IMR-90 (cell line): ENCODE data around the gene PGBD5. TPM values are rescaled to one million over a fixed set of nuclear protein-coding genes. Genes with fewer than 3 reads are reported as not detected.

ENCODE experiments used
- ATAC-seq: fragments of 200-7000 bp; cut with Tn5 transposase; 2 replicates; pipeline ENCODE4 v1.9.1; 2020; ENCODE audit warnings: low read depth, mild to moderate bottlenecking, moderate library complexity
- BruUV-seq: library from RNA; stranded (reverse); fragments of 400-500 nt; replicated peaks from 2 replicates; lab custom pipeline; 2021; lab: Mats Ljungman, UMichigan
- CTCF ChIA-PET: fragments of 300-600 bp; formaldehyde crosslinking; extraction: SDS; loops from one replicate; lab custom pipeline; 2021; ENCODE audit warnings: antibody characterized with exemption; lab: Yijun Ruan, JAX
- POLR2A ChIA-PET: fragments of 300-600 bp; sonication (Branson Sonifier 250); formaldehyde crosslinking; loops from one replicate; lab custom pipeline; 2022; ENCODE audit warnings: antibody characterized with exemption; ENCODE audit not compliant: unreplicated experiment; lab: Charles Lee
- DNase-seq: peaks from one replicate; pipeline ENCODE4 v3.0.0; 2013
- H2AFZ ChIP-seq: replicated peaks from 2 replicates; pipeline ENCODE3; 2013; ENCODE audit warnings: low read length, mild to moderate bottlenecking; ENCODE audit not compliant: poor library complexity
- H2AK5ac ChIP-seq: 2 replicates; pipeline ENCODE4 v1.6.1; 2013; ENCODE audit warnings: low read depth, low read length, inconsistent platforms
- H2AK9ac ChIP-seq: replicated peaks from 2 replicates; pipeline ENCODE3; 2013; ENCODE audit warnings: mild to moderate bottlenecking, low read depth, low read length, moderate library complexity; ENCODE audit not compliant: poor library complexity
- H2BK120ac ChIP-seq: 2 replicates; pipeline ENCODE4 v1.6.1; 2013; ENCODE audit warnings: low read depth, low read length, inconsistent platforms
- H2BK15ac ChIP-seq: 3 replicates; pipeline ENCODE4 v1.6.1; 2013; ENCODE audit warnings: low read depth, low read length, inconsistent platforms
- H2BK20ac ChIP-seq: 2 replicates; pipeline ENCODE4 v1.6.1; 2013; ENCODE audit warnings: low read depth, mild to moderate bottlenecking, inconsistent platforms, low read length, moderate library complexity
- H2BK5ac ChIP-seq: 2 replicates; pipeline ENCODE4 v1.6.1; 2013; ENCODE audit warnings: mild to moderate bottlenecking, low read depth, low read length, inconsistent platforms; ENCODE audit not compliant: poor library complexity, severe bottlenecking
- H3K14ac ChIP-seq: replicated peaks from 2 replicates; pipeline ENCODE4 v1.6.1; 2013; ENCODE audit warnings: low read depth, low read length, inconsistent platforms
- H3K18ac ChIP-seq: 2 replicates; pipeline ENCODE4 v1.6.1; 2013; ENCODE audit warnings: low read depth, low read length, control low read depth
- H3K23ac ChIP-seq: 2 replicates; pipeline ENCODE4 v1.6.1; 2013; ENCODE audit warnings: low read depth, low read length, inconsistent platforms
- H3K27ac ChIP-seq: 2 replicates; pipeline ENCODE4 v1.5.1; 2013; ENCODE audit warnings: mild to moderate bottlenecking, control low read depth, low read length; ENCODE audit not compliant: insufficient read depth
- H3K27me3 ChIP-seq: 2 replicates; pipeline ENCODE4 v1.6.1; 2013; ENCODE audit warnings: low read length; ENCODE audit not compliant: control insufficient read depth, insufficient read depth
- H3K36me3 ChIP-seq: 2 replicates; pipeline ENCODE4 v1.6.1; 2013; ENCODE audit warnings: low read length, mixed read lengths; ENCODE audit not compliant: control insufficient read depth, insufficient read depth
- H3K4ac ChIP-seq: 2 replicates; pipeline ENCODE4 v1.6.1; 2013; ENCODE audit warnings: low read depth, low read length, inconsistent platforms
- H3K4me1 ChIP-seq: 2 replicates; pipeline ENCODE4 v1.6.1; 2013; ENCODE audit warnings: low read length, mixed read lengths; ENCODE audit not compliant: control insufficient read depth, insufficient read depth
- H3K4me2 ChIP-seq: 2 replicates; pipeline ENCODE4 v1.6.1; 2013; ENCODE audit warnings: low read depth, mild to moderate bottlenecking, control low read depth, low read length, moderate library complexity
- H3K4me3 ChIP-seq: 2 replicates; pipeline ENCODE4 v1.5.1; 2013; ENCODE audit warnings: low read depth, mild to moderate bottlenecking, control low read depth, low read length, moderate library complexity; ENCODE audit not compliant: insufficient read depth
- H3K56ac ChIP-seq: 2 replicates; pipeline ENCODE4 v1.6.1; 2013; ENCODE audit warnings: low read length, inconsistent platforms; ENCODE audit not compliant: insufficient read depth; ENCODE audit errors: extremely low read depth
- H3K79me1 ChIP-seq, 2 experiments: 2 replicates each; pipeline ENCODE4 v1.6.1; 2013; ENCODE audit warnings: low read length in 2 of 2, inconsistent platforms in 1 of 2, low read depth in 1 of 2
- H3K9ac ChIP-seq: 2 replicates; pipeline ENCODE4 v1.6.1; 2013; ENCODE audit warnings: low read depth, low read length, control low read depth
- H3K9me1 ChIP-seq: 2 replicates; pipeline ENCODE4 v1.6.1; 2013; ENCODE audit warnings: low read length, inconsistent platforms; ENCODE audit not compliant: insufficient read depth
- H3K9me3 ChIP-seq: 2 replicates; pipeline ENCODE4 v1.6.1; 2013; ENCODE audit warnings: low read length; ENCODE audit not compliant: control insufficient read depth, insufficient read depth
- H4K20me1 ChIP-seq: 2 replicates; pipeline ENCODE4 v1.6.1; 2013; ENCODE audit warnings: low read length, inconsistent platforms; ENCODE audit not compliant: insufficient read depth
- H4K5ac ChIP-seq: 2 replicates; pipeline ENCODE4 v1.6.1; 2013; ENCODE audit warnings: mild to moderate bottlenecking, low read depth, low read length, control low read depth
- H4K8ac ChIP-seq, 2 experiments: 2 replicates each; pipeline ENCODE4 v1.6.1; 2013; ENCODE audit warnings: low read depth in 2 of 2, low read length in 2 of 2, control low read depth in 1 of 2, inconsistent platforms in 1 of 2
- H4K91ac ChIP-seq: 2 replicates; pipeline ENCODE4 v1.6.1; 2013; ENCODE audit warnings: low read depth, low read length, inconsistent platforms; ENCODE audit not compliant: insufficient read depth
- ELK1 ChIP-seq: fragments of 150-350 bp; IDR thresholded peaks from 2 replicates; pipeline ENCODE4 v1.6.1; 2016; ENCODE audit warnings: low read depth, mild to moderate bottlenecking, low read length, moderate library complexity, borderline replicate concordance
- MAFK ChIP-seq: IDR thresholded peaks from 2 replicates; pipeline ENCODE4 v1.6.1; 2012; ENCODE audit warnings: low read depth, low read length, improper control_type of control experiment
- MAZ ChIP-seq: IDR thresholded peaks from 2 replicates; pipeline ENCODE4 v1.6.1; 2012; ENCODE audit warnings: low read depth, mild to moderate bottlenecking, low read length, improper control_type of control experiment, moderate library complexity, borderline replicate concordance
- RFX5 ChIP-seq: IDR thresholded peaks from 2 replicates; pipeline ENCODE4 v1.8.0; 2012; ENCODE audit warnings: low read depth, mild to moderate bottlenecking, low read length, moderate library complexity
- WGBS, 2 experiments: methylation state at CpG; one replicate each; pipeline versions ENCODE4 v1.1.5 to v1.1.7; 2013; ENCODE audit warnings: missing lambda C conversion rate in 2 of 2; ENCODE audit not compliant: insufficient read length in 1 of 2; ENCODE audit errors: extremely low coverage in 2 of 2; 5-methylcytosine and 5-hydroxymethylcytosine counted together
- dilution Hi-C: fragments of 300-500 bp; cut with HindIII; formaldehyde crosslinking; loops from one replicate; pipeline ENCODE4 v1.14.3; 2018; ENCODE audit warnings: low sequenced_read_pairs; ENCODE audit not compliant: unreplicated experiment
- in situ Hi-C: fragments of 300-500 bp; cut with MboI; formaldehyde crosslinking; loops from 3 replicates; pipeline ENCODE4 v1.14.3; 2019; ENCODE audit warnings: low sequenced_read_pairs, inconsistent platforms, mixed read lengths
- intact Hi-C: fragments of 100-400 bp; cut with micrococcal nuclease; formaldehyde crosslinking; loops from 2 replicates; pipeline ENCODE4 v1.10.0; 2022
- polyA plus RNA-seq, 3 experiments: library from polyadenylated mRNA; depleted of rRNA; stranded (reverse); fragments of >200 nt; gene quantifications; 2 replicates each; pipeline ENCODE4 v1.2.3, GENCODE V29; 2012; ENCODE audit warnings: low replicate concordance in 1 of 3
- total RNA-seq: library from RNA; depleted of rRNA; stranded (reverse); fragments of >200 nt; gene quantifications from 2 replicates; pipeline ENCODE4 v1.2.3, GENCODE V29; 2012

PGBD5 gene
- total and polyA plus RNA-seq, 2 of the 4 experiments (the other 2 are of a cell fraction), result 0.18 to 0.36 TPM

GRCh38 chr1:230422221-230422981 is 3.7 kb downstream of the PGBD5 start:
- Histone ChIP-seq H3K56ac (no peak overlapping the region), H2BK15ac (no peak overlapping the region), H4K8ac (no peak overlapping the region), H3K27me3 (peaks cover 30% of the 10 kb centered on the region), H3K4me2 (no peak overlapping the region), H4K5ac (no peak overlapping the region), H3K4me1 (no peaks in the 10 kb centered on the region; the same call in 1 of the 2 replicates), H2AFZ (no peak overlapping the region), H2BK5ac (no peak overlapping the region), H3K9ac (no peak overlapping the region), H3K23ac (no peak overlapping the region), H2AK5ac (no peak overlapping the region), H4K91ac (no peak overlapping the region), H3K18ac (no peak overlapping the region), H3K9me3 (no peaks in the 10 kb centered on the region), H3K27ac (no peak overlapping the region), H2AK9ac (no peak overlapping the region), H3K4ac (no peak overlapping the region), H4K20me1 (no peaks in the 10 kb centered on the region), H3K79me1 (no peaks in the 10 kb centered on the region), H2BK20ac (no peak overlapping the region), H2BK120ac (no peak overlapping the region), H3K14ac (no peak overlapping the region), H3K4me3 (no peak overlapping the region), H3K9me1 (no peaks in the 10 kb centered on the region), H3K36me3 (no peaks in the 10 kb centered on the region)
- ChIA-PET CTCF (no interaction called here), POLR2A (no interaction called here)
- intact Hi-C loops, result loop anchor here (10.0 kb wide), 2 partner anchors 352 to 492 kb away; no protein-coding TSS in a partner anchor
- 20% methylated on average over 1 of the region's 14 CpGs; no CpG with 5 or more reads in 1 of the 2 experiments for WGBS, 2 experiments
- dilution Hi-C loops, result no loop called here
- in situ Hi-C loops, result no loop called here
- no peak for ATAC-seq
- no peak for DNase-seq
- BruUV-seq, result no TSS peak
- TF ChIP-seq RFX5, result no peak
- no peak for TF ChIP-seq MAFK
- no peak for TF ChIP-seq MAZ
- no peak for TF ChIP-seq ELK1
